ENCODE results near the gene BAG2.

Gene BAG2

GRCh38 chr6:57182017-57182432, 9.9 kb downstream of the BAG2 start:
- H3K4me3 ChIP-seq (ENCODE audit: low read length) = no peak overlapping the region
- TF ChIP-seq, protein P1, sequence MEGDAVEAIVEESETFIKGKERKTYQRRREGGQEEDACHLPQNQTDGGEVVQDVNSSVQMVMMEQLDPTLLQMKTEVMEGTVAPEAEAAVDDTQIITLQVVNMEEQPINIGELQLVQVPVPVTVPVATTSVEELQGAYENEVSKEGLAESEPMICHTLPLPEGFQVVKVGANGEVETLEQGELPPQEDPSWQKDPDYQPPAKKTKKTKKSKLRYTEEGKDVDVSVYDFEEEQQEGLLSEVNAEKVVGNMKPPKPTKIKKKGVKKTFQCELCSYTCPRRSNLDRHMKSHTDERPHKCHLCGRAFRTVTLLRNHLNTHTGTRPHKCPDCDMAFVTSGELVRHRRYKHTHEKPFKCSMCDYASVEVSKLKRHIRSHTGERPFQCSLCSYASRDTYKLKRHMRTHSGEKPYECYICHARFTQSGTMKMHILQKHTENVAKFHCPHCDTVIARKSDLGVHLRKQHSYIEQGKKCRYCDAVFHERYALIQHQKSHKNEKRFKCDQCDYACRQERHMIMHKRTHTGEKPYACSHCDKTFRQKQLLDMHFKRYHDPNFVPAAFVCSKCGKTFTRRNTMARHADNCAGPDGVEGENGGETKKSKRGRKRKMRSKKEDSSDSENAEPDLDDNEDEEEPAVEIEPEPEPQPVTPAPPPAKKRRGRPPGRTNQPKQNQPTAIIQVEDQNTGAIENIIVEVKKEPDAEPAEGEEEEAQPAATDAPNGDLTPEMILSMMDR (IDR thresholded peaks at IDR 0.05; ENCODE audit: insufficient read depth, low read depth, low read length, missing control alignments) = no peak
- no peak for DNase-seq (ENCODE audit: low read depth)

- TF ChIP-seq, protein P1 (IDR thresholded peaks at IDR 0.05; ENCODE audit: insufficient read depth, low read depth, low read length, missing control alignments) = no peak
- H3K4me3 ChIP-seq (ENCODE audit: low read length) = no peak overlapping the region
- no peak for DNase-seq (ENCODE audit: low read depth)
Measured at GRCh38 chr6:57183336-57183735, 11.2 kb downstream of the BAG2 start.

DNA sequence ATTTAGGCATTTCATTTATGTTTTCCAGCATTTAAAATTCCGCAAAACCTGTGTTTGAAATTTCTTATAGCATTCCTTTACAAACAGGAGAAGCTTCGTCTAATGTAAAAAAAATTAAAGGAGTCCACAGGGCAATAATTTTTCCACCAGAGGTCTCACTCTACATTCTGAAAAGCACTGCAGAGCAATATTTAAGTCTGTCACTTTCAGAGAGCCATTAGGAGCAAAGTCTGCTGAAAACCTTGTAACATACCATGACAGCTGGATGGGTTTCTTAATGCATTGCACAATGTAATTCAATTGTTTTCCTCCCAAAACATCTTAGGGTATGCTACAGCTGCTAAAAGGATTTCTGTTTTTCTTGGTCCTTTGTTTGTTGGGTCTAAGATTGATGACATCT, 18.0 kb downstream of the BAG2 start:
- DNase-seq (ENCODE audit: low read depth) = peak; percentile 22
- no peak overlapping the region for H3K4me3 ChIP-seq (ENCODE audit: low read length)
- TF ChIP-seq, protein P1 (IDR thresholded peaks at IDR 0.05; ENCODE audit: insufficient read depth, low read depth, low read length, missing control alignments) = peak; percentile 44

DNA sequence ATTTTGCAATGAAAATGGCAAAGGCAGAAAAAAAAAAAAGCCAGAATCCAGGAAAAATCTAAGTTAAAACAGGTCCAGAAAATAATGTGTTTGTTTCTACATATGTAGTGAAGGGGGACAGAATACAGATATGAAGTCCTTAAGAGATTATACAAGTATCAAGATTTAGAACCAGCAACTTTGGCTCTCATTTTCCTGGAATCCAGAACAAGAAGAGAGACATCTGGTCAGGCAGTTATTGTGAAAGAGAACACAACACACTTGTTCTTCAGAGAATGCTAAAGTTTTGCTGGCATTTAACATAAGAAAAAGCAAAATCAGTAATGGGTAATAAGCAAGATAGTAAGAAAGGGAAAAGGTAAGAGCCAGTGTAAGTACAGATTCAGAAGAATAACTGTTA, 21.1 kb downstream of the BAG2 start:
- TF ChIP-seq, protein P1 (IDR thresholded peaks at IDR 0.05; ENCODE audit: insufficient read depth, low read depth, low read length, missing control alignments) = no peak
- DNase-seq (ENCODE audit: low read depth) = no peak
- H3K4me3 ChIP-seq (ENCODE audit: low read length) = no peak overlapping the region

- DNase-seq (ENCODE audit: low read depth) = no peak
- TF ChIP-seq, protein P1 (IDR thresholded peaks at IDR 0.05; ENCODE audit: insufficient read depth, low read depth, low read length, missing control alignments) = no peak
- H3K4me3 ChIP-seq (ENCODE audit: low read length) = no peak overlapping the region
Measured at GRCh38 chr6:57195457-57195856, 23.3 kb downstream of the BAG2 start.

- no peak for DNase-seq (ENCODE audit: low read depth)
- no peak overlapping the region for H3K4me3 ChIP-seq (ENCODE audit: low read length)
- TF ChIP-seq, protein P1 (IDR thresholded peaks at IDR 0.05; ENCODE audit: insufficient read depth, low read depth, low read length, missing control alignments) = no peak
Measured at GRCh38 chr6:57198926-57199636, 27.0 kb downstream of the BAG2 start.

- TF ChIP-seq, protein P1 (IDR thresholded peaks at IDR 0.05; ENCODE audit: insufficient read depth, low read depth, low read length, missing control alignments) = no peak
- H3K4me3 ChIP-seq (ENCODE audit: low read length) = no peak overlapping the region
- no peak for DNase-seq (ENCODE audit: low read depth)
Measured at GRCh38 chr6:57201718-57202117, 29.6 kb downstream of the BAG2 start.
